Cardiac muscle cell (in vitro differentiated cells and primary cell): Measurements from ENCODE around the gene SART1. TPM values are rescaled to one million over a fixed set of nuclear protein-coding genes. Genes with fewer than 3 reads are reported as not detected.

Experiments
- DNase-seq, 2 donors: peaks; one replicate each; pipeline versions ENCODE4 v3.0.0 to v3.0.0-alpha.2; 2010 to 2017; ENCODE audit warnings: low read depth in 1 of 2, low spot score in 1 of 2
- H3K27ac ChIP-seq: fragments of 200-600 bp; sonication (generic); 2 replicates; pipeline ENCODE4 v1.5.1; 2016
- H3K27me3 ChIP-seq: fragments of 200-600 bp; sonication (generic); 2 replicates; pipeline ENCODE4 v1.6.0; 2016; ENCODE audit warnings: control low read depth
- H3K36me3 ChIP-seq: fragments of 200-600 bp; sonication (generic); 2 replicates; pipeline ENCODE4 v1.5.1; 2016; ENCODE audit warnings: control low read depth
- H3K4me1 ChIP-seq: fragments of 200-600 bp; sonication (generic); 2 replicates; pipeline ENCODE4 v1.8.1; 2017; ENCODE audit warnings: low read depth, mild to moderate bottlenecking, mixed run types
- H3K4me3 ChIP-seq: fragments of 200-600 bp; sonication (generic); 2 replicates; pipeline ENCODE4 v1.5.1; 2016; ENCODE audit warnings: mild to moderate bottlenecking
- H3K9me3 ChIP-seq: fragments of 200-600 bp; sonication (generic); 2 replicates; pipeline ENCODE4 v1.5.1; 2017; ENCODE audit warnings: low read depth, mild to moderate bottlenecking, control low read depth
- polyA plus RNA-seq: library from polyadenylated mRNA; unstranded; fragments of >200 nt; fragmentation: Nextera tagmentation; extraction: Ambion mirVana; gene quantifications from 2 replicates; pipeline ENCODE4 v1.2.1, GENCODE V29; 2016
- total RNA-seq: library from RNA; depleted of rRNA; stranded (reverse); fragments of >200 nt; gene quantifications from 2 replicates; pipeline ENCODE4 v1.2.3, GENCODE V29; 2016
- TF ChIP-seq, protein P1 (sequence below): IDR thresholded peaks from 2 replicates; pipeline ENCODE4 v1.5.1; 2012; ENCODE audit warnings: low read depth, mild to moderate bottlenecking, low read length

Gene SART1
- total and polyA plus RNA-seq, 2 experiments from 2014 or later = 51.6 to 55.7 TPM

DNA sequence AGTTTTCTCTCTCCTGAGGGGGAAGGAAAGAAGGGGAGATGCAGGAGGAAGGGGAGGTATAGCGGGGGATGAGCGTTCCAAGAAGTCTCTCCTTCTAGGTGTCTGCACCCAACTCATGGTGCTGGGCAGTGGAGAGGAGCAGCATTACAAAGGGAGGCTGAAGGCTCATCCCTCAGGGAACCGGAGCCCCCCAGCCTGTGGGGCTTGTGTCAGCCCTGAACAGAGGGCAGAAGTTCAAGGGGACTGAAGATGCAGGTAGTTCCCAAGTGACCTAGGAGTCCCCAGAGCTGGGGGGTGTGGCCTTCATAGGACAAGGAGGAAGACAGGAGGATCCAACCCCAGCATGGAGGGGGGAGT lies 44.5 kb upstream of the SART1 start:
- no peak for DNase-seq
- peaks cover 4% of the 10 kb centered on the region for H3K4me1 ChIP-seq
- TF ChIP-seq, protein P1, sequence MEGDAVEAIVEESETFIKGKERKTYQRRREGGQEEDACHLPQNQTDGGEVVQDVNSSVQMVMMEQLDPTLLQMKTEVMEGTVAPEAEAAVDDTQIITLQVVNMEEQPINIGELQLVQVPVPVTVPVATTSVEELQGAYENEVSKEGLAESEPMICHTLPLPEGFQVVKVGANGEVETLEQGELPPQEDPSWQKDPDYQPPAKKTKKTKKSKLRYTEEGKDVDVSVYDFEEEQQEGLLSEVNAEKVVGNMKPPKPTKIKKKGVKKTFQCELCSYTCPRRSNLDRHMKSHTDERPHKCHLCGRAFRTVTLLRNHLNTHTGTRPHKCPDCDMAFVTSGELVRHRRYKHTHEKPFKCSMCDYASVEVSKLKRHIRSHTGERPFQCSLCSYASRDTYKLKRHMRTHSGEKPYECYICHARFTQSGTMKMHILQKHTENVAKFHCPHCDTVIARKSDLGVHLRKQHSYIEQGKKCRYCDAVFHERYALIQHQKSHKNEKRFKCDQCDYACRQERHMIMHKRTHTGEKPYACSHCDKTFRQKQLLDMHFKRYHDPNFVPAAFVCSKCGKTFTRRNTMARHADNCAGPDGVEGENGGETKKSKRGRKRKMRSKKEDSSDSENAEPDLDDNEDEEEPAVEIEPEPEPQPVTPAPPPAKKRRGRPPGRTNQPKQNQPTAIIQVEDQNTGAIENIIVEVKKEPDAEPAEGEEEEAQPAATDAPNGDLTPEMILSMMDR = no peak
- no peak overlapping the region for H3K27ac ChIP-seq
- no peak overlapping the region for H3K4me3 ChIP-seq
- H3K9me3 ChIP-seq = no peaks in the 10 kb centered on the region
- peaks cover 3% of the 10 kb centered on the region for H3K36me3 ChIP-seq
- no peaks in the 10 kb centered on the region for H3K27me3 ChIP-seq

- Histone ChIP-seq H3K4me3 (peak overlapping the region; percentile 73), H3K9me3 (no peaks in the 10 kb centered on the region), H3K36me3 (peaks cover 3% of the 10 kb centered on the region), H3K4me1 (peaks cover 4% of the 10 kb centered on the region), H3K27me3 (no peaks in the 10 kb centered on the region), H3K27ac (no peak overlapping the region)
- TF ChIP-seq, protein P1 = no peak
- DNase-seq = no peak
Observed at GRCh38 chr11:65917434-65918210, 43.9 kb upstream of the SART1 start.

- DNase-seq = peak; percentile 47 to 63
- peaks cover 4% of the 10 kb centered on the region for H3K4me1 ChIP-seq
- no peaks in the 10 kb centered on the region for H3K9me3 ChIP-seq
- peaks cover 5% of the 10 kb centered on the region for H3K36me3 ChIP-seq
- peak within 1 kb of the TSS; percentile 96 for H3K27ac ChIP-seq
- no peaks in the 10 kb centered on the region for H3K27me3 ChIP-seq
- TF ChIP-seq, protein P1 = no peak
- H3K4me3 ChIP-seq = peak within 1 kb of the TSS; percentile 73
Observed at GRCh38 chr11:65918211-65919140, 43.1 kb upstream of the SART1 start, which contains the start of gene C11orf68. TSS of gene C11orf68 (minus strand) at chr11:65919062. CDS start at chr11:65919031, 31 bp downstream.

DNA sequence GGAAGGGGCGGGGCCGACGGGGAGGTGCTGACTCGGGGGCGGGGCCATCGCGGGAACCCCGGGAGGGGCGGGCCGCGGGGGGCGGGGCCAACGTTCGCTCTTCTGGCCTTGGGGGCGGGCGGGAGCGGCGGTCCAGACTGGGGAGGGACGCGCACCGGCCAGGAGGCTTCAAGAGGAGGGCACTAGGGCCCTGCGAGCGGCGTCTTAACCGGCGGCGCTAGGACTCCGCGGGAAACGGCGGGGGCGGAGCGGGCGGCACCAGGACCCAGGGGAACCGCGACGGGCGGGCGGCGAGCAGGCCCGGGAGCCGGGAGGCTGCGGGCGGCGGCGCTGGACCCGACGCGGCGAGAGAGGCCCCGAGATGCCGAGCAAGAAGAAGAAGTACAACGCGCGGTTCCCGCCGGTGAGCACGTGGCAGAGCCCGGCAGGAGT lies 42.4 kb upstream of the SART1 start, which contains the start of gene DRAP1:
DRAP1 (plus strand) TSS at position 286 of the 432 bp plus-strand sequence; CDS start at position 362, 76 bp downstream.
- TF ChIP-seq, protein P1 = no peak
- H3K27ac ChIP-seq = peak within 1 kb of the TSS; percentile 96

DNA sequence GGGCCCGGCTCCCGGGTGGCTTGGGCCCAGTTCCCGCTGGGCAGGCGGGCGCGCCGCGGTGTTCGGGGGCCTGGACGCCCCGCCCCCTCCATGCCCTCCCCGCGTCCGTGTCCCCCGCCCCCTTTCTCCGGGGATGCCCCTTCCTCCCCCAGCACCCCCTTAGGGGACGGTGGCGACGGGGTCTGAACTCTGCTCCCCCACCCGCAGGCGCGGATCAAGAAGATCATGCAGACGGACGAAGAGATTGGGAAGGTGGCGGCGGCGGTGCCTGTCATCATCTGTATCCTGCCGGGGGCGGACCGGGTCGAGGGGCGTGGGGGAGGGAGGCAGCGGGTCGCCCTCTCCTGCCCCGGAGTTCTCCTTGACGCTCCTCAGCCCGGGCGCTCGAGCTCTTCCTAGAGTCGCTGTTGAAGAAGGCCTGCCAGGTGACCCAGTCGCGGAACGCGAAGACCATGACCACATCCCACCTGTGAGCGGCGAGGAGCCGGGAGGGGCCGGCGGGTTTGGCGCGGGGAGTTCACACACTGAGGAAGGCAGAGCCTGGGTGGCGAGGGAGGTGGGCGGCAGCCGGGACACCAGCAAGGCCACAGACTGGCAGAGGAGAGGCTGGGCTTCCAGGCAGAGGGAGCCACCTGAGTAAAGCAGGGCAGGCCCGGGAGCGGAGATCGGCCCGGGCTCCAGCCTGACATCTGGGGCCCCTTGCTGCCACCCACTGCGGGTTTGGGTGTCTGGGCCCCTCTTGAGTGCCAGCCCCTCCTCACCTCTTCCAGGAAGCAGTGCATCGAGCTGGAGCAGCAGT lies 41.8 kb upstream of the SART1 start:
- H3K36me3 ChIP-seq = peaks cover 6% of the 10 kb centered on the region
- H3K9me3 ChIP-seq = no peaks in the 10 kb centered on the region
- H3K4me1 ChIP-seq = peaks cover 4% of the 10 kb centered on the region
- no peaks in the 10 kb centered on the region for H3K27me3 ChIP-seq
- TF ChIP-seq, protein P1 = no peak
- H3K27ac ChIP-seq = peak overlapping the region; percentile 49
- peak overlapping the region; percentile 67 for H3K4me3 ChIP-seq
- peak in 1 of 2 donors; percentile 60 for DNase-seq

More for the DNA sequence above, 42.4 kb upstream of the SART1 start, which contains the start of gene DRAP1:
- DNase-seq = peak; percentile 100
- peaks cover 4% of the 10 kb centered on the region for H3K4me1 ChIP-seq
- H3K9me3 ChIP-seq = no peaks in the 10 kb centered on the region
- H3K4me3 ChIP-seq = peak within 1 kb of the TSS; percentile 73
- peaks cover 6% of the 10 kb centered on the region for H3K36me3 ChIP-seq
- no peaks in the 10 kb centered on the region for H3K27me3 ChIP-seq
